Measurements from ENCODE around the gene EGF.
A peak's percentile ranks its signal among the peaks of the same experiment; 100 is the strongest.

EGF gene

GRCh38 chr4:110002326-110002725 lies 89.6 kb downstream of the EGF start:
- DNase-seq (ENCODE audit: low read depth): no peak
- H3K4me3 ChIP-seq (ENCODE audit: low read length): no peak overlapping the region
- no peak for TF ChIP-seq CTCF (IDR thresholded peaks at IDR 0.05; ENCODE audit: insufficient read depth, low read depth, low read length, missing control alignments)

DNA sequence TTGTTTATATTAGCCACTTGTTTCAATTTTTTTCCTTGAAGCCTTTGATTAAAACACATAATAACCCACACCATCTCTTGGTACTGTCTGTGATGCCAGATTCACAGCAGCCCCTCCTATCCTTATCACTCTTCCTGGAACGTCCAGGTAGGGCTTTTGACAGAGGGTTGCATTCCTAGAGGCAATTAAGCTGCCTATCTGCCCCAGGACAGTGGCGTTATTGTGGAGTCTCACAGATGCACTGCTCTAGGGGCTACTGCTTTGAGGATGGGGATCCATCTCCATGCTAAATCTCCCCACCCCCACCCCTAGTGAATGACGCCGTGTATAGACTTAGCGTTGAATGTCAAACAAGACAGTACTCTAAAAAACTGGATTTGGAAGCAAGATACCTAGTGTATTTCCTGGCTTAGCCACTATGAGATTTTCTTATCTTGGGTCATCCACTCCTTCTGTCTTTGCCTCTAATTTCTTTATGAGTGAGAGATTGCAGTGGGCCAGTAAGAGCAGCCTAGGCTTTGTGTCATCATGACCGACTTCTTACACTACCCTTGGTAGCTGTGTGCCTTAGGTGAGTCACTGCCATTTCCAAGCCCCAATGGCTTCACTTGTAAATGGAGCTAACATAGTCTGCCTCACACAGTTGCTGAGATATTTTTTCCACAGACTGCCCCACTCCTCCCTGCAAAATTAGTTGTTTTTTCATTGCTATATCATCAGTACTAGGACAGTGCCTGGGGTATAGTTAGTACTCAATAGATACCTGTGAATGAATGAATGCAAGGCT lies 90.9 kb downstream of the EGF start:
- DNase-seq (ENCODE audit: low read depth): peak; percentile 48

DNA sequence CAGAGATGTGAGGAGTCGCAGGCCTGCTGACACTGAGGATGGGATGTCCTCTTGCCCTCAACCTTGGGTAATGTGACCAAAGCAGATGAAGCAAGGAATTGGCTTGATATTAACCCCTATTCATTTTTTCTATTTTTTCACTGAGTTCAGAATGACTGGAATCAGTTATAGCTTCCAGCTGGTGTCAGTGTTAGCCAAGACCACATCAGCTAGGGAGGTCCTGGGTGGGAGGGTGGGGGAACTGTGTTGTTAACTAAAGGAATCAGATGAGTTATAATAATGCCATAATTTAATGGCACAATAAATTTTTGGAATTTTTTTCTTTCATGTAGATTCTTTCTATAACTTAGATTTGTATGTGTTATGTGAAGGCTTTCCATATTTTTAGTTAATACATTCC lies 91.9 kb downstream of the EGF start:
- no peak for TF ChIP-seq CTCF (IDR thresholded peaks at IDR 0.05; ENCODE audit: insufficient read depth, low read depth, low read length, missing control alignments)
- no peak for DNase-seq (ENCODE audit: low read depth)
- H3K4me3 ChIP-seq (ENCODE audit: low read length): no peak overlapping the region

More for the DNA sequence above, 90.9 kb downstream of the EGF start:
- TF ChIP-seq CTCF (IDR thresholded peaks at IDR 0.05; ENCODE audit: insufficient read depth, low read depth, low read length, missing control alignments): no peak
- no peak overlapping the region for H3K4me3 ChIP-seq (ENCODE audit: low read length)

- DNase-seq (ENCODE audit: low read depth): peak; percentile 85
- no peak overlapping the region for H3K4me3 ChIP-seq (ENCODE audit: low read length)
- TF ChIP-seq CTCF (IDR thresholded peaks at IDR 0.05; ENCODE audit: insufficient read depth, low read depth, low read length, missing control alignments): peak; percentile 67
Observed at GRCh38 chr4:110005461-110006056, 92.9 kb downstream of the EGF start.

- H3K4me3 ChIP-seq (ENCODE audit: low read length): no peak overlapping the region
- TF ChIP-seq CTCF (IDR thresholded peaks at IDR 0.05; ENCODE audit: insufficient read depth, low read depth, low read length, missing control alignments): no peak
- DNase-seq (ENCODE audit: low read depth): no peak
Observed at GRCh38 chr4:110007217-110007616, 94.5 kb downstream of the EGF start.

- no peak for DNase-seq (ENCODE audit: low read depth)
- H3K4me3 ChIP-seq (ENCODE audit: low read length): no peak overlapping the region
- TF ChIP-seq CTCF (IDR thresholded peaks at IDR 0.05; ENCODE audit: insufficient read depth, low read depth, low read length, missing control alignments): no peak
Observed at GRCh38 chr4:110008540-110008939, 95.9 kb downstream of the EGF start.

All from epithelial cell of esophagus (primary cell).